SK-N-SH (cell line): ENCODE measurements around the gene LLGL2.

Experiments
- CTCF ChIP-seq: fragments of 200-600 bp; sonication (generic); IDR thresholded peaks from 2 replicates; pipeline ENCODE4 v1.6.1; 2017; ENCODE audit warnings: antibody characterized with exemption, mild to moderate bottlenecking, moderate library complexity
- EP300 ChIP-seq, 2 experiments: IDR thresholded peaks; 2 replicates each; pipeline versions ENCODE4 v1.4.0 to v1.6.1; 2012; ENCODE audit warnings: borderline replicate concordance in 1 of 2, low read depth in 1 of 2, low read length in 1 of 2
- FOXJ3 ChIP-seq: sonication (generic); formaldehyde crosslinking; IDR thresholded peaks from 2 replicates; pipeline ENCODE4 v1.5.1; 2020; ENCODE audit warnings: mild to moderate bottlenecking, missing genetic modification reagents
- MAX ChIP-seq: IDR thresholded peaks from 2 replicates; pipeline ENCODE4 v1.4.0; 2012; ENCODE audit warnings: low read depth

- TF ChIP-seq CTCF (no peak), EP300 (IDR thresholded peaks at IDR 0.05; ENCODE audit: borderline replicate concordance in 1 of 2, low read depth in 1 of 2, low read length in 1 of 2) (no peak), FOXJ3 (CRISPR knock-in tag) (no peak), MAX (no peak)
Measured at GRCh38 chr17:75502721-75503329, 22.7 kb upstream of the LLGL2 start.
